Subcutaneous adipose tissue (tissue), 4 donors: Measurements from ENCODE around the gene STIM1. TPM values are rescaled to one million over a fixed set of nuclear protein-coding genes. Genes with fewer than 3 reads are reported as not detected.

Source experiments
- CTCF ChIP-seq: fragments of 450-650 bp; IDR thresholded peaks from one replicate; pipeline ENCODE4 v1.5.1; 2016; ENCODE audit warnings: low read depth, mild to moderate bottlenecking, control low read depth, antibody characterized with exemption, moderate library complexity
- total RNA-seq, 4 donors: library from RNA; depleted of rRNA; stranded (reverse); fragments of >200 nt; gene quantifications; one replicate each; pipeline ENCODE4 v1.1.0, GENCODE V29; 2016

Gene STIM1
- total RNA-seq, 4 donors from 2014 or later, result 39.5 to 64.8 (median 43.3) TPM

DNA sequence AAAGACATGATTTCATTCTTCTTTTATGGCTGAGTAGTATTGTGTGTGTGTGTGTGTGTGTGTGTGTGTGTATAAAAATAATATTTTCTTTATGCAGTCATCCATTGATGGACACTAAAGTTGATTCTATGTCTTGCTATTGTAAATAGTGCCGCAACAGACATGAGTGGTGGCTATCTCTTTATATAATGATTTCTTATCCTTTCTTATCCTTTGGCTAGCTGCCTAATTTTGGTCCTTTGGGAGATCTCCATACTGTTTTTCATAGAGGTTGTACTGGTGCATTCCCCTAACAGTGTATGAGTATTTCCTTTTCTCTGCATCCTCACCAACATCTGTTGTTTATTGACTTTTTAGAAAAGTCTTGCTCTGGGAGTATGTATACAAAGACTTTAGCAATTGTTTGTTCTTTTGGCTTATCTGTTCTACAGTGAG, 107.0 kb downstream of the STIM1 start:
- TF ChIP-seq CTCF, result no peak

GRCh38 chr11:3964056-3964455, 108.6 kb downstream of the STIM1 start:
- no peak for TF ChIP-seq CTCF

GRCh38 chr11:3964935-3965604, 109.6 kb downstream of the STIM1 start:
- no peak for TF ChIP-seq CTCF

DNA sequence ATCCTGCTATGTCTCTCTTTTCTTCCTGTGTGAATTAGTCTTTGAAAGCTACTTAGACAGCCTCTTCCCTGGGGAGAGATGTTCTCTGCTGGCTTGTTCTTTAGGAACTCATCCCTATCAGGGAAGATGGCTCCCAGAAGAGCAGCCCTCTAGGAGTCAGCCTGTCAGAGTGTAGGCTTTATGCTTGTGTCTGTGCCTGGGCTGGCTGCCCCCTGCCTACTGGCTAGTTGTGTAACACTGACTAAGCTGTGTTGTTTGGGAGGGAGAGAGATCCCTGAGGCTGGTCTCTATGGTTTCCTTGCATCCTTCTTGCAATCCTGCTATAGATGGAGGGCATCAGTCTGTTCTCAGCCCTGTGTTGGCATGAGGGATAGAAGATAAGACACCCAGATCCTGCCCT, 112.2 kb downstream of the STIM1 start:
- no peak for TF ChIP-seq CTCF

- TF ChIP-seq CTCF, result no peak
Observed at GRCh38 chr11:3969200-3969599, 113.7 kb downstream of the STIM1 start.

- no peak for TF ChIP-seq CTCF
Observed at GRCh38 chr11:3969613-3970012, 114.1 kb downstream of the STIM1 start.

DNA sequence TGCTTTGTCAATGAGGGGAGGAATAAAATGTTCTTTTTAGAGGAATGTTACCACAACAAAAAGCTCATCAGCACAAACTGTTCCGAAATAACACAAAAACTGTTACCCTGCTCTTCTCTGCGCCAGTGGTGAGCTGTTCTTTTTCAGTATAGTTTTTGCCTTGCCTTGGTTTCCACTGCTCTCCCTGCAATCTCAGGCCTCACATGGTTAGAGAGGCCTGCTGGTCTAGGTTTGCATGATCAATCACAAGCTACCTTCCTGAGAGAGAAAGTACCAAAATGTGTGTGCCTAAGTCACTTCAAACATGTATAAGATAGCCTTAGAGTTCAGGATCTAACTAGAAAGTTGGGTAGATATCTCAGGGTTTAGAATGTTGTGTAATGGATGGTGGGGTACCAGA, 114.6 kb downstream of the STIM1 start:
- no peak for TF ChIP-seq CTCF
